ENCODE measurements around the gene TRDN.

The TRDN gene, protein sequence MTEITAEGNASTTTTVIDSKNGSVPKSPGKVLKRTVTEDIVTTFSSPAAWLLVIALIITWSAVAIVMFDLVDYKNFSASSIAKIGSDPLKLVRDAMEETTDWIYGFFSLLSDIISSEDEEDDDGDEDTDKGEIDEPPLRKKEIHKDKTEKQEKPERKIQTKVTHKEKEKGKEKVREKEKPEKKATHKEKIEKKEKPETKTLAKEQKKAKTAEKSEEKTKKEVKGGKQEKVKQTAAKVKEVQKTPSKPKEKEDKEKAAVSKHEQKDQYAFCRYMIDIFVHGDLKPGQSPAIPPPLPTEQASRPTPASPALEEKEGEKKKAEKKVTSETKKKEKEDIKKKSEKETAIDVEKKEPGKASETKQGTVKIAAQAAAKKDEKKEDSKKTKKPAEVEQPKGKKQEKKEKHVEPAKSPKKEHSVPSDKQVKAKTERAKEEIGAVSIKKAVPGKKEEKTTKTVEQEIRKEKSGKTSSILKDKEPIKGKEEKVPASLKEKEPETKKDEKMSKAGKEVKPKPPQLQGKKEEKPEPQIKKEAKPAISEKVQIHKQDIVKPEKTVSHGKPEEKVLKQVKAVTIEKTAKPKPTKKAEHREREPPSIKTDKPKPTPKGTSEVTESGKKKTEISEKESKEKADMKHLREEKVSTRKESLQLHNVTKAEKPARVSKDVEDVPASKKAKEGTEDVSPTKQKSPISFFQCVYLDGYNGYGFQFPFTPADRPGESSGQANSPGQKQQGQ

DNA sequence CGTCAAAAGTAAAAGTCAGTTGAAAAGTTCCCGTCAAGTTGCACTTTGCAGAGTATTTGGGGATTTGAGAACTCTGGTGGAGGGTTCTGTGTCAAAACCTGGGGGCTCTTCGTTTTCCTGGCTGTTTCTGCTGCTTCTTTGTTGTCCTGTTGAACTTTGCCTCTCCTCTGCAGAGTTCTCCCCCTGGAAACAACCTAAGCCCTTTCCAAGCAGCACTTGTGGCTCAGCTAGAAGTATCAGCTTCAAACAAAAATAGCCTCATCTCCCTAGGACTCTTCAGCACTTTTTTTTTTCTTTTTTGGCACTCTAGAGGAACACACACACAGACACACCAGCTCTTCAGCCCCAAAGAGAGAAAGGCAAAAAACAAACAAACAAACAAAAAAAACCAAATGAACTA, at the start of gene TRDN:
Gene TRDN, minus strand, starts transcription at position 169 of the 400 bp plus-strand sequence. CDS start 175 bp downstream, outside the sequence.
- DNase-seq = no peak

- no peak for DNase-seq
These were observed 45.3 kb upstream of the TRDN start for GRCh38 chr6:123681957-123682462.

- no peak for DNase-seq
These were observed 41.1 kb upstream of the TRDN start for GRCh38 chr6:123677897-123678296.

GRCh38 chr6:123676793-123677192, 40.0 kb upstream of the TRDN start:
- no peak for DNase-seq

DNA sequence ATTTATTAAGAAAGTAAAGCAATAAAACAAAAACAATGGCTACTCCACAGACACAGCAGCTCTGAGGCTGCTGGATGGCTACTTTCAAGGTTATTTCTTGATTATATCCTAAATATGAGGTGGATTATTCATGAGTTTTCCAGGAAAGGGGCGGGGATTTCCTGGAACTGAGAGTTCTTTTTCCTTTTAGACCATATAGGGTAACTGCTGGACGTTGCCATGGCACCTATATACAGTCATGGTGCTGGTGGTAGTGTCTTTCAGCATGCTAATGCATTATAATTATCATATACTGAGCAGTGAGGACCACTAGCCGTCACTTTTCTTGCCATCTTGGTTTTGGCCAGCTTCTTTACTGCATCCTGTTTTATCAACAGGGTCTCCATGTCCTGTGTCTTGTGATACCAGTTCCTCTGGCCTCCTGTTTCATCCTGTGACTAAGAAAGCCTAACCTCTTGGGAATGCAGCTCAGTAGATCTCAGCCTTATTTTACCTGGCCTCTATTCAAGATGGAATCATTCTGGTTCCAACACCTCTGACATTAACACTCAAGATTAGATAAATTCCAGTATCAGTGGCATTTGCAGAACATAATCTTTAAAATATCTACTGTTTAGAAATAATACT, 32.3 kb upstream of the TRDN start:
- no peak for DNase-seq

DNA sequence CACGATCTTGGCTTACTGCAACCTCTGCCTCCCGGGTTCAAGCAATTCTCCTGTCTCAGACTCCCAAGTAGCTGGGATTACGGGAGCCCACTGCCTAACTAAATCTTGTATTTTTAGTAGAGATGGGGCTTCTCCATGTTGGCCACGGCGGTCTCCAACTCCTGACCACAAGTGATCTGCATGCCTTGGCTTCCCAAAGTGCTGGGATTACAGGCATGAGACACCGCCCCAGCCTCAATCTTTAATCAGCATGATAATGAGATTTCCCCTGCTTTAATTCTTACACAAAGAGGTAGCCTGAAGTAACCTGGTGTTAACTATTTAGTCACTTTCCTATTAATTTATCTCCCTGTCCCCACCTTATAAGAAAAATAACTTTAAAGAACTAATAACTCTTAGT, 31.3 kb upstream of the TRDN start:
- no peak for DNase-seq

DNA sequence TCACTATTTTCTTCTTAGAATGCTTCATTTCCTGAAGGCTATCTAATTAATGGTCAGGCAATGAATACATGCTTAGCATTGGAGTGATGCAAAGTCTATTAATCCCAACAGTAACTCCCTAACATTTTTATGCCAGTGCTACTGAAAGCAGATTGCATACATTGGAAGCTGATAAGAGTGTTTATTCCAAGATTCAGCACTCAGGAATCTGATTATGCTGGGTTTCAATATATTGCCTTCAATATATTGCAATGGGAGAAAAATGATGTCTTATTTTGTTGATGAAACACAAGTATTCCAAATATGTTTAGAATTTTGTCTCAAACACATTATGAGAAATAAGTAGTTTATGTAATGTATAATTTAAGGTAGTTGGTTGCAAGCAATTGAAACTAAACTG, 26.7 kb upstream of the TRDN start:
- DNase-seq = no peak

DNA sequence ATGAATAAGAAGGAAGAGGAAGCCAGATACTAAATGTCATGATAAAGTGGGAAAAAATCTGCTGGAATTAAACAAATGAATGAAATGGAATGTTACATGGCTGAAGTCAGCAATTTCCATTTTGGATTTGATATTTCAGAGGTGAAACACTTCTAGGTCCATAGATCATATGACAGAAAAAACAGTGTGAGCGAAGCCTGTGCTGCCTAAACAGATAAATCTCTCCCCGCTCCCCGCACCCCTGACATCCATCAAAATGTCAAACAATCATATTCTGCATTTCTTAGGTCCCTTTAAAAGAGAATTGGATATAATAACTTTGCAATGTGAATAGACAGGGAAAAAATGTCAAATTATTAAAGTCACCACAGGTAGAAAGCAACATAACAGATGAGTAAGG, 26.0 kb upstream of the TRDN start:
- no peak for DNase-seq

GRCh38 chr6:123661105-123661891, 24.5 kb upstream of the TRDN start:
- DNase-seq = no peak

GRCh38 chr6:123659960-123660748, 23.4 kb upstream of the TRDN start:
- DNase-seq = no peak

DNA sequence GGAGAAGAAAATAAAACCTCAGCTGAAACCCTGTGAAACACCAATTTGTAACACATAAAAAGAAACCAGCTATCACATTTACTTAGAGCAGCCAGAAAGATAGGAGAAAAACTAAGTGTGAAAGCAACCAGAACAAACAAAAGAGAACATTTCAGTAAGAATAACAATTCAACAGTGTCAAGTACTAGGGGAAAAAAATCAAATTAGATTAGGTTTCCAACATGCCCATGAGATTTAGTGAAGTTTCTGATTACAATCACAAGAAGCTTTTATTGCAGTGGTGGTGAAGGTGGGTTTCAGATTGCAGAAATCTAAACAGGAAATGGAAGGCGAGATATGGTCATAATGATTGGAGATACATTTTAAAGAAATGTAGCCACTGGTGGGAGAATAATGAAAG, 22.1 kb upstream of the TRDN start:
- DNase-seq = no peak

DNA sequence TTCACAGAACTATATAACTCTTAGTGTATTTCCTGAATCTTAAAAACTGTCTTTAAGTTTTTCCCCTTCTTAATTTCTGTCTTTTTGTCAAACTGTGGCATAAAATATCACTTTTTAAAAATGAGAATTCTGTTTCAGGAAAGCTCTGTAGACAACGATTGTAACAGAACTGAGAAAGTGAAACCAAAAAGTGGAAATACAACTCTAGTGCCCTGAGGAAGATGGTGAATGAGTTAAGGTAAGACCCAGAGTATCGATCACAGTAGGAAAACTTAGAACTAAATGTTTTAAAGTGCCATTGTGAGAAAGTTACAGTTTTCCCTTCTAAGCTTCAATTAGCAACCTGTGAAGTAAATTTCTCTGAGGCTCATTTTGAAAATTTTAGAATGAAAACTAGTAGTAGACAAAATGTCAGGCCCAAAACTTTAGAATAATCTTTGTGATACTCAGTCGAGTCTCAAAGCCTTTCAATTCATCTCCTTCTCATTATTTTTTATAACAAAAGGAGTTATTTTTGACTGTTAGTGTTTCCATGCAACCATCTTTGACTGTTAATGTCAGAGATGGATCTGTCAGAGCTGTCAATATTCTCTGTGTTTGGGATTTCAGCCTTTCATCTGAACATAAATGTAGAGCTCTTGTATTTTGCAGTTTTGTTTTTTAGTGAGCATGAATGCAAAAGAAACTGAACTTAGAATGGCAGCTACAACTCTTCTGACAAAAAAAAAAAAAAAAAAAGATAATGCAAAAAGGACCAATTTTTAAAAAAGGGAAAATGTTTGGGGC, 19.0 kb upstream of the TRDN start:
- DNase-seq = no peak

GRCh38 chr6:123648723-123649122, 12.0 kb upstream of the TRDN start:
- DNase-seq = no peak

DNA sequence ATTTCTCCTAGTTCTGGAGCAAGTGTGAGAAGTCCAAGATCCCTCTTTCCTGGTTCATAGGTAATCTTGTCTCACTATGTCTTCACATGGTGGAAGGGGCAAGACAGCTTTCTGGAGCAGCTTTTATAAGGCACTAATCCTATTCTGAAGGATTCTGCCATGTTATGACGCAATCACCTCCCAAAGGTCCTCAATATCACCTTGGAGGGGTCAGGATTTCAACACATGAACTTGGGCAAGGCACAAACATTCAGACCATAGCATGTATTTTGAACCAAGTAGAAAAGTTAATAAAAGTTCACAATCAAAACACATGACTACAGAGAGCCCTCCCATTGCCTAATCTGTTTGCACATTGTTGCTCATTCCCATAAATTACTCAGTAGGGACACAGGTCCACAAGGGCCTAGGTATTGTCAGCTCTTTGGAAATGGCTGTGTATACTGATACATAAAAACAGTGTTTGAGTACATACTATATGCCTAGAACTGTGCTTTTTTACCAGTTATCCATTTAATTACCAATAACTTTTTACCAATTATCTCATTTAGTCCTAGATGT, 11.3 kb upstream of the TRDN start:
- no peak for DNase-seq

DNA sequence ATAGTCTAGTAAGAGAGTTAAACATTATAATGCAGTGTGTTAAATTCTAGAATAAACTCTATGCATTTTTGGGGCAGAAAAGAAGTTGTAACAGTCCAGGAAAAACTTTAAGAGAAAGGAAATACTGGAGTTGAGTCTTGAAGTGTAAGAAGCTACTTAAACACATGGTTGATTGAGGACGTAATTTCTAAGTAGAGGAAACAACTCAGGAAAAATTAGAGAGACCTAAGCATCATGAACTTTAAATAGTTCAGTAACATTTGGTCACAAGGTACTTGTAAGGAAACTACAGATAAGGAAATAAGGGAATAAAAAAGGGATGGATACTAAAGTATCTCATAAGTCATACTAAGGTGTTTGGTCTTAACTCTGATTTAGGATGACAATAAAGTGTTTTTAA, 4.7 kb upstream of the TRDN start:
- no peak for DNase-seq

- DNase-seq = no peak
These were observed 3.9 kb upstream of the TRDN start for GRCh38 chr6:123640567-123641187.

DNA sequence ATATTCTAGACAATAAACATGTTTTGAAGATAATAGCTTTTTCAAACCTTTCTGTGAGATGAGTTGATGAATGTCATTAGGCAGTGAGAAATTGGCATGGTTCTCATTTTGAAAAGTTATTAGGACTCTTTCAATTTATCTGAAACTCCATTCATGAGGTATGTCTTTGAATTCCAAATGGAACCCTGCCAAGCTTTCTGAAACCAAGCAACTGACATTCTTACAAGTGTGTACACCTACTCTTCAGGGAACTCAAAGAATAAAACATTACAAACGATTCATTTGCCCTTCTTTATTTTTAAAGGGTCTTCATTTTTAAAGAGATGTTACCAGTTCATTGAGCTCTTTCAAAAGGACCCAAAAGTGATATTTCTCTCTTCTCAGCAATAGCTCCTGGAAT, 2.1 kb upstream of the TRDN start:
- DNase-seq = no peak

DNA sequence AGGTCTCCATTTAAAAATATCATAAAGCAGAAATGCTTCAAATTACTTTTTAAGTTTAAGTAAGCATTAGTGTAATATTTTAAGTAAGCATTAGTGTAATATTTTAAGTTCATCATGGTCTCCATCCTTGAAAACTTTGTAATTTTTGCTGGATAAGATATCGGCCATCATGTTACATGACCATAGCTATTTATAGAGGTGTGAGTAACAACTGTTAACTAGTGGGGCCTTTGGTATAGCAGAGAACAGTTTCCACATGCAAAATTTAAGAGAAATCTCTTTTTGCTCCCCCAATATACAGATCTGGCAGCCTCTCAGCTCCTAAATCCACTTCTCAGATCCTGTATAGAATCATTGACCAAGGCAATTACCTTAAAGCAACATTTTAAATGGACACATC, 468 bp downstream of the TRDN start:
- DNase-seq = no peak

DNA sequence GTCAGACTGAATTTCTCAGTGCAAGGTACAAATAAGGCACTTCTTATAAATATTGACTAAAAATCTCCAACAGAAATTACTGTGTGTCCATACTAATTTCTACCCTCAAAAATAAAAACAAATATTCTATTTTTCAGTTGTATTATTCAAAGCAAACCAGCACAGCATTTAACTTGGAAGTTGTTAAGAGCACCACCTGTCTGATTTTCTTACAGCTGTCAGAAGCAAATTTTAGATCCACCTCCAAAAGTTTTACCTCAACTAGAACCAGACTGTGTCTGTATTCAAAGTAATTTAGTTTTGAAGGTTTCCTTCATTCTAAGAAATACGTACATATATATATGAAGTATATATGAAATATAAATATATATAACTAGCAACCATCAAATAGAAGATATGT, 1.2 kb downstream of the TRDN start:
- DNase-seq = no peak

DNA sequence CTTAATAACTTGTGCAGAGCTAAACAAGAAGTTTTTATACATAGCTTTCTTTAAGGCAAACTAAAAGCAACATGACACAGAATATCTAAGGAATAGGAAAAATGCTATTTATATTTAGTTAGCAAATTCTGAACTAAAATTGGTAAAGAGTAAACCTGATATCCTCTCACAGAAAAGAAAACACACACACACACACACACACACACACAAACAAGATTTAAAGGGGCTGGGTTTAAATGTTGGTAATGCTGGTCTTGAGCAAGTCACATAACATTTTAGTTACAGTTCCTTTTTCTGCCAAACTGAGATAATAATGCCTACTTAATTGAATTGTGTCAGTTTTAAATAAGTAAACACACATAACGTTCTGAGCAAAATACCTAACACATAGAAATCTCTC, 1.6 kb downstream of the TRDN start:
- no peak for DNase-seq

All from NK-92 treated with Interleukin-12 subunit alpha and Interleukin-12 subunit beta, amount 100 ng/mL, for 24 hours (cell line).